Hematopoietic multipotent progenitor cell treated with erythropoietin and hydrocortisone succinate and interleukin-3 and kit ligand, for 17 days (in vitro differentiated cells): ENCODE measurements around the gene MTRF1L.
A peak's percentile ranks its signal among the peaks of the same experiment; 100 is the strongest.
"Not testable (repeated sequence)": the region's sequence is repeated elsewhere in the genome, so short reads cannot be mapped to it uniquely, and the experiment has no call there.

Experiments used
- DNase-seq: peaks from one replicate; pipeline ENCODE4 v3.0.0-alpha.2; 2015; ENCODE audit warnings: low spot score

The MTRF1L gene

GRCh38 chr6:153001767-153002612 is 519 bp downstream of the MTRF1L start:
- DNase-seq: peak; percentile 46

DNA sequence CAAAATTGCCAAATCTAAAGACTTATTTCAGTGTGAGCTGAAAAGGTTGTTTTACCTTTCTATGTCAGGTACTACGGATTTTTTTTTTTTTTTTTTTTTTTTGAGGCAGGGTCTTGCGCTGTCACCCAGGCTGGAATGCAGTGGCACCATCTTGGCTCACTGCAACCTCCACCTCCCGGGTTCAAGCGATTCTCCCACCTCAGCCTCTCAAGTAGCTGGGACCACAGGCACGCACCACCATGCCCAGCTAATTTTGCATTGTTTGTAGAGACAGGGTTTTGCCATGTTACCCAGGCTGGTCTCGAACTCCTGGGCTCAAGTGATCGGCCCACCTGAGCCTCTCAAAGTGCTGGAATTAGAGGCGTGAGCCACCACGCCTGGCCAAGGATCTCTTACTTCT is 1.7 kb downstream of the MTRF1L start:
- DNase-seq: not testable (repeated sequence)

GRCh38 chr6:153000243-153000642 is 2.3 kb downstream of the MTRF1L start:
- DNase-seq: no peak

- not testable (repeated sequence) for DNase-seq
Observed at GRCh38 chr6:152999538-152999937, 3.0 kb downstream of the MTRF1L start.

DNA sequence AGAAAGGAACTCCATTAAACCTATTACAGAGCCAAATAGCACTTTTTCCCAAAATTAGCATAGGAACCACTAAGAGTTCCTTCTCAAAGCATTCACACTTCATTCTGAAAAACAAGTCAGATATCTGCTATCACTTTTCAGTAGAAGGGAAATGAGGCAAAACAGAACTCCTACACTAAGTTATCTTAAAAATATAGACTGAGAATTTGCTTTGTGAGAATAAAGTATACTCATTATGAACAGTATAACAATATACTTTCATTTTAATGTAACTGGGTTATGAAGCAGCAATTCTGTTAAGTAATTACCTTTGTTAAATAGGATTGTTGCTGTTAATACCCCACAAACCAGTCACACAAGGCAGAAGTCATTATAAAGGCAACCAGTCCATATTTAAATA is 8.7 kb downstream of the MTRF1L start:
- DNase-seq: no peak

DNA sequence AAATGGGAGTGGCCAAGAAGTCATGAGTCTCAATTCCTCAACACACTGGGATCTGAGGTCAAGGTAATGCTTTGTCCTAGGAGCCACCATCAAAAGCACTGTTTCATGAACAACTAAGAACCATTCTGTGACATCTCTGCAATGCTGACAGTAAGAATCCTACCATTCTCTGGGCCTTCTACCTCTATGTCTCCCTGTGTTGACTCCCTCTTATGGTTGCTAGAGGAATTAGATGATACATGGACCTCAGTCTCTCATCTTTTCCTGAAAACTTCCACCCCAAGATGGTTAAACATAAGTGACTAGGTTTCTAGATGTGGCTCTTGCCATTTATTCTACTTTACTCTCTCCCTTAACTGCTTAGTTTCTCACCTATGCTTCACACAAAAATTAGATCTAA is 9.1 kb downstream of the MTRF1L start:
- no peak for DNase-seq

DNA sequence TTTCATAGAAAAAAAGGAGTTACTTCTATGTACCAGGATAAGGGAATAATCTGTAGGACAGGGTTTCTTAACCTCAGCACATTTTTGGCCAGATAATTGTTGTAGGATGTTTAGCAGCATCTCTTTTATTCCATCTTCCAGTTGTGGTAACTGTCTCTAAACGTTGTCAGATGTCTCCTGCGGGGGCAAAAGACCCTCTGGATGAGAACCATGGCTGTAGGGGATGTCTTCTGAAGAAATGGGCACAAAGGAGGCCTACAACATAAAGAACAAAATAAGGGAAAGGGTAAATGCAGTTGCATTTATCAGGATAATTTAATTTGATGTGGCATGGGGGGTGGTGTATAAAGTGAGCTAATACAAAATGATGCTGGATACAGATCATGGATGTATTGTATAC is 15.5 kb downstream of the MTRF1L start:
- no peak for DNase-seq

GRCh38 chr6:152985300-152985699 is 17.2 kb downstream of the MTRF1L start:
- DNase-seq: not testable (repeated sequence)

DNA sequence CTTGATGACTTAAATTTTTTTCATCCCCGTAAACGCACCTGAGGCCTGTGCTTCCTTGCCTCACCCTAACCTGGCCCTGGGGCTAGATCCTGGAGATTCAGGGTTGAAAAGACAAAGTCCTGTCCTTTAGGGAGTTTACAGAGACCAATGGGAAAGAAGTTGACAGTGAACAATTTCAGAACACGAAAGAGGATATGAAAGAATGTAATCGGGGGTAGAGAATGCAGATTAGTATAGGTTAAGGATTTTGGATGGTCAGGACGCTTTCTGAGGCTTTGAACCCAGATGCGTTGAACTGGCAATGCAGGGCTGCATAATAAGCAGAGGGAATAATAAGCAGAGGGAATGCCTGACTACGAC is 18.0 kb downstream of the MTRF1L start:
- DNase-seq: no peak

GRCh38 chr6:152983637-152984512 is 18.6 kb downstream of the MTRF1L start:
- peak; percentile 76 for DNase-seq

- DNase-seq: peak; percentile 93
Observed at GRCh38 chr6:152982904-152983636, 19.4 kb downstream of the MTRF1L start, which contains the start of gene FBXO5. TSS of gene FBXO5 (minus strand) at chr6:152983041. CDS start at chr6:152982959, 82 bp downstream.

DNA sequence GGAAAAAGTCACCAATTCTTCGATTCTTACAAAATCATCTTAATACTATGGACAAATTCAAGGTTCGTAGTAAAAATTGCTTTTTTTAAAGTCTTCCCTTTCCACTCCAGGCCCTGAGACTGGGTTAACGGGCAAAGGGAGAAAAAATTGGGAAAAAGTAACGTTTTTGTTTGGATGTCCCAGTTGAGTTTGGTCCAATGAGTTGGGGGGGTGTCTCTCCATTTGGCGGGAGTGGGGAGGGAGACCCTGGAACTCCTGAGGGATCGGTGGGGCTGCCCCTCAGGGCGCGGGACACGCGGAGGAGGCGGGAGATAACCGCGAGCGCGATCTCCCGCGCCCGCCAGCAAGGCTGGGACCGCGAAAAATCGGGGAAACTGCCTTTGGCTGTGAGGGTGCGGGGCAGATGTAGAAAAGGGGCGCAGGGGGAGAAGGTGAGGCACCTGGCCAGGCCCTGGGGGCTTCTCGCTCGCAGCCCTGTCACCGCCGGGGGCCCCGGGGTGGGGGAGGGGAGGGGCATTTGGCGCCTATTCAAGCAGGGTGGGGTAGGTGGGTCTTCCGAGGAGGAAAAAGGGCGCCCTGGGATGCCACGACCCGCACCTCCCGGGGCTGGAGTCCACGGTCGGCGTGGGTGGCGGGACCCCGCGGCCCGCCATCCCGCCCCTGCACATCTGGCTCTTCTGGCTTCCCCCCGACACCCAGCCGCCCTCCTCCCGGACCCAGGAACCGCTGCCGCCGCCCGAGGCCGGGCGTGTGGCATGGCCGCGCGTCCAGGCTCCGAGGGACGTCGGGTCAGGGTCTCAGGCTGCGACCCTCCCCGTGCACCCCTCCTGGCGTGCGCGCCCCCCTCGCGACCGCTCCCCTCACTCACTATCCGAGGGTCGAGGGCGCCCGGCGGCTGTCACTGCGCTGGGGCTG is 20.3 kb downstream of the MTRF1L start:
- DNase-seq: peak; percentile 34

GRCh38 chr6:152981219-152981618 is 21.3 kb downstream of the MTRF1L start:
- peak; percentile 10 for DNase-seq

GRCh38 chr6:152980656-152981055 is 21.9 kb downstream of the MTRF1L start:
- peak; percentile 20 for DNase-seq

DNA sequence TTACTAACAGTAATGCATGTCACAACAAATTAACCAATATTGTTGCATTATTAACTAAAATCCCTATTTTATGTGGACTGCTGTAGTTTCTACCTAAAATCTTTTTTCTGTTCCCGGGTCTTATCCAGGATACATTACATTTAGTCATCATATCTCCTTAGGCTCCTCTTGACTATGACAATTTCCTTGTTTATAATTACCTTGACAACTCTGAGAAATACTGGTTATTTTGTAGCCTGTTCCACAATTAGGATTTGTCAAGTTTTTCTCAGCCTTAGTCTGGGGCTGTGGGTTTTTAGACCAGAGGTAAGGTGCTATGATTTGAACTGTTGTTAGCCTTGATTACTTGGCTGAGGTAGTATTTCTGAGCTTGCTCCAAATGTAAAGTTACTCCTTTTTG is 23.4 kb downstream of the MTRF1L start:
- no peak for DNase-seq

GRCh38 chr6:152978058-152978457 is 24.5 kb downstream of the MTRF1L start:
- no peak for DNase-seq

- no peak for DNase-seq
Observed at GRCh38 chr6:152977556-152977955, 25.0 kb downstream of the MTRF1L start.

GRCh38 chr6:152976749-152977148 is 25.8 kb downstream of the MTRF1L start:
- no peak for DNase-seq

DNA sequence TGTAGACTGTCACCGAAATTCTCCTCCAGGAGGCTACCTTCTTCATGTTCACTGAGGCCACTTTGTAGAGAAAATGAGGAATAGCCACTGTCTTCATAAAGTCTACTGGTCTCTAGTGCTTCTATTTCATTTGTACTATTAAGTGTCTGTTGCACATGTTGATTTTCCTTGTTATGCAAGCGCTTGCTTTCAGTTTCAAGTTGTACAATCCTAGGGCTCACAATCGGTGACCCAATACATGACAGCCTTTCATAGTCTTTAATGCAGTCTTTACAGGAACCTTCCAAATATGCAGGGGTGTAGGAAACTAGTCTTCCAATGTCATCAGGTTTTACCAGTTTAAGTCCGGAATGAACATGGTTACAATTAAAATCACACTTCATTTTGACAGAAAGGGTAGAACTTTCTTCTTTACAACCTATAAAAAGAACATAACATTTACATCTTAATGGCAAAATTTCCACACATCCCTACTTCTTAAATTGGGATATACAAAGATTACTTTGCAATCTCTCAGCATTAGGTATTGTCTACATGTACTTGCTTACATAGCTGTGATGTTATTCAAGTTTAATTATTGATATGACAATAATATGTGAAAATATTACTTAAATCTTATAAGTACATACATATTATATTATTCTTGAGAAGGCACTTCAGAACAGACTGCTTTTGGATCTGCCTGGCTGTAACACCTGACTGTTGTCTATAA is 27.1 kb downstream of the MTRF1L start:
- no peak for DNase-seq

- no peak for DNase-seq
Observed at GRCh38 chr6:152973916-152974315, 28.6 kb downstream of the MTRF1L start.
